ENCODE measurements around the gene ACSS3. TPM values are rescaled to one million over a fixed set of nuclear protein-coding genes. Genes with fewer than 3 reads are reported as not detected.

The ACSS3 gene
- total and polyA plus RNA-seq, 2 donors = 1.2 to 2.0 TPM

DNA sequence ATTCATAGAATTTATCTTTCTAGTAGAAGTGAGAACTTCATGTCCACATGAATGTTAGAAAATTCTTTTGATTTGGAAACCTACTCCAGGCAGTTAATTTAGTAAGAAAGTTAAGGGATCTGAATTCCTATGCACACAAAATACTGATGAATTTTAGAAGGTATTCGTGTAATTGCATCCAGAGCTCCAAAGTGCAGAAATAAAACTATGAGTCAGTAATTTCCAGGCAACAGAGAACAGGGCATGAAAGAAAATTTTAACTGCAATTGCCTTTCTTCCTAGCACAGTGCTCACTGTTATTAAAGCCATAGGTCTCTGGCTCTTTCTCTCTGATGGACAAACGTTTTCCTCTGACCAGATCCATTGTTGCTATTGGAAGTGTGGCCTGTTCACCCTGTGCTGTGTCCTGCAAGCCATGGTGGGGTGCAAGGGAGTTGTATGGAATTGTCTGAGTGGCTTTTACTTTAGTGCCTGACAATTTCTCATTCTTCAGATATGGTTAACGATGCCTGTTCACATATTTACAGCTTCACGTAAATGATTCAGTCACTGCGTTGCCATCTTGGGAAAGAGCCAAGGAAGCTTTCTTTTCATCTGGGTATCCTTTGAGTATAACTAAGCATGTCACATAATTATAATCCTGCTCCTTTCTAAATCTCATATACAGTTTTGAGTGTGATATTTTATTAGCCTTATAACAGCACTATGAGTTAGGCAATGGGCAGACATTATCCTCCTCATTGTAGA, 145.1 kb downstream of the ACSS3 start:
- Histone ChIP-seq H3K4me3 (ENCODE audit: low read length in 2 of 2) (no peak overlapping the region), H3K4me1 (ENCODE audit: control insufficient read depth in 2 of 2, insufficient read depth in 2 of 2, low read length in 2 of 2) (no peaks in the 10 kb centered on the region), H3K36me3 (ENCODE audit: control insufficient read depth in 2 of 2, insufficient read depth in 2 of 2, low read length in 1 of 2) (no peaks in the 10 kb centered on the region), H3K9me3 (ENCODE audit: control insufficient read depth in 2 of 2, insufficient read depth in 1 of 2, low read length in 1 of 2) (no peaks in the 10 kb centered on the region), H3K27me3 (ENCODE audit: control insufficient read depth in 2 of 2, insufficient read depth in 1 of 2, low read length in 1 of 2) (no peaks in the 10 kb centered on the region), H3K27ac (ENCODE audit: low read depth in 1 of 2, low read length in 1 of 2) (no peak overlapping the region)
- no peak for DNase-seq (ENCODE audit: low read depth in 6 of 9, low spot score in 9 of 9)
- 83% methylated on average over 5 of the region's 5 CpGs for WGBS

DNA sequence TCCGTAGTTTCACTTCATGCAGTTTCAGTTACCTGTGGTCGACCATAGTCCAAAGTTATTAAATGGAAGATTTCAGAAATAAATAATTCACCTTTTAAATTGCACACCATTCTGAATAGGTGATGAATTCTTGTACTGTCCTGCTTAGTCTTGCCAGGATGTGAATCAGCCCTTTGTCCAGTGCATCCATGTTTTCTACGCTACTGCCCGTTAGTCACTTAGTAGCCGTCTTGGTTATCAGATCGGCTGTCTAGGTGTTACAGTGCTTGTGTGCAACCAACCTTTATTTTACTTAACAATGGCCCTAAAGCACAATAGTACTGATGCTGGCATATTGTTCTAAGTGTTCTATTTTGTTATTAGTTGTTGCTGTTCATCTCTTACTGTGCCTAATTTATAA, 146.7 kb downstream of the ACSS3 start:
- H3K4me1 ChIP-seq (ENCODE audit: control insufficient read depth in 2 of 2, insufficient read depth in 2 of 2, low read length in 2 of 2) = no peaks in the 10 kb centered on the region
- no peak for DNase-seq (ENCODE audit: low read depth in 6 of 9, low spot score in 9 of 9)
- 97% methylated on average over 6 of the region's 6 CpGs for WGBS
- no peaks in the 10 kb centered on the region for H3K36me3 ChIP-seq (ENCODE audit: control insufficient read depth in 2 of 2, insufficient read depth in 2 of 2, low read length in 1 of 2)
- no peaks in the 10 kb centered on the region for H3K9me3 ChIP-seq (ENCODE audit: control insufficient read depth in 2 of 2, insufficient read depth in 1 of 2, low read length in 1 of 2)
- H3K27me3 ChIP-seq (ENCODE audit: control insufficient read depth in 2 of 2, insufficient read depth in 1 of 2, low read length in 1 of 2) = no peaks in the 10 kb centered on the region
- no peak overlapping the region for H3K4me3 ChIP-seq (ENCODE audit: low read length in 2 of 2)
- no peak overlapping the region for H3K27ac ChIP-seq (ENCODE audit: low read depth in 1 of 2, low read length in 1 of 2)

DNA sequence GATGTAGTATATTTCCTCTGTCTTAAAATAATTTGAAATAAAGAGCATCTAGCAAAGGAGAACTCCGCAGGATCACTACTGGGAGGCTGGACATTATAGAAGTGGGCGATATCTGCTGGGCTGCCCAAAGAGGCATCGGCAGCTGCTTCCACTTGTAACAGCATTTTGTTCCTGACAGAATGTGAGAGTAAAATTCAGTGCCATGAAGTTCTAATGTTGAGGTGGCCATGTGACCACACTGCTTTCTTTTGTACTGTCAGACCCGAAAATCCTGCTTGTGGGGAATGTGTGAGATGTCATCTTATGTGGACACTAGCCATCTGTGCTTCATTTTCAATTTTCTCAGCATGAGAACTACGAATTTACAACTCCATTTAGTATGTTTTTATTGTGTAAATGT, 151.9 kb downstream of the ACSS3 start:
- Histone ChIP-seq H3K4me3 (ENCODE audit: low read length in 2 of 2) (no peak overlapping the region), H3K9me3 (ENCODE audit: control insufficient read depth in 2 of 2, insufficient read depth in 1 of 2, low read length in 1 of 2) (no peaks in the 10 kb centered on the region), H3K4me1 (ENCODE audit: control insufficient read depth in 2 of 2, insufficient read depth in 2 of 2, low read length in 2 of 2) (no peaks in the 10 kb centered on the region), H3K36me3 (ENCODE audit: control insufficient read depth in 2 of 2, insufficient read depth in 2 of 2, low read length in 1 of 2) (no peaks in the 10 kb centered on the region), H3K27ac (ENCODE audit: low read depth in 1 of 2, low read length in 1 of 2) (no peak overlapping the region), H3K27me3 (ENCODE audit: control insufficient read depth in 2 of 2, insufficient read depth in 1 of 2, low read length in 1 of 2) (no peaks in the 10 kb centered on the region)
- 80% methylated on average over 5 of the region's 5 CpGs for WGBS
- no peak for DNase-seq (ENCODE audit: low read depth in 6 of 9, low spot score in 9 of 9)

DNA sequence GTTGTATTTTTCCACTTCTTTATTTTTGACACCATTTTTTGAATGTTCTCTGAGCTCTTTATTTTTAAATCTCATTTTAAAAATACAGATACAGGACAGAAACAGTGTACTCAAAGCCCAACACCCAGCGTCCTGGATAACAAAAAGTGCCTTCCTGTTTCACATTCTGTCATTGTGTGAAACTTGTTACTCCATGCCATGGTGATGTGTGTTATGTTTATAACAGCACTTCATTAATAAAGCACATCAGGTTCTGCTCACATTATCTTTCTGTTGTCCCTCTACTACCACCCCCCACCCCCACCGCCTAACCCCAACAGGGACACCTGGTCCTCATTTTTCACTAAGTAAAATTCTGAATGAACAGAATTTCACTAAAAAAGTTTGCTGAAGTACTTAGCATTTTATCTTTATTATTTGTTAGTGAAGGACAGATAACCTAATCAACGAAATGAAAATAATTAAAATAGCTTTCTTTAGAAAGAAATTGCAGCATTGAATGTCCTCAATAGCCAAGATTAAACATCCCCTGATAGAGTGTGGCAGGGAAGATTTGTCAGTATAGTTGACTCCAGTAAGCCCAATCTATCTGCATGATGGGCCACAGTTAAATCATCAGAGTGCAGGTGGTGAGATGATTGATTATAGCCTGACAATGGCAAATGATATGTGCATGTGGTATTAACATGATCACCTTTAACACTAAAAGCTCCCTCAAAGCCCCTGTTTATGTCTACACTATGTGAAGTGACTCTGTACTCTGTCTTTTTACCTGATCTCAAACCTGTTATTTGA, 153.9 kb downstream of the ACSS3 start:
- Histone ChIP-seq H3K27me3 (ENCODE audit: control insufficient read depth in 2 of 2, insufficient read depth in 1 of 2, low read length in 1 of 2) (no peaks in the 10 kb centered on the region), H3K4me1 (ENCODE audit: control insufficient read depth in 2 of 2, insufficient read depth in 2 of 2, low read length in 2 of 2) (no peaks in the 10 kb centered on the region), H3K36me3 (ENCODE audit: control insufficient read depth in 2 of 2, insufficient read depth in 2 of 2, low read length in 1 of 2) (no peaks in the 10 kb centered on the region), H3K27ac (ENCODE audit: low read depth in 1 of 2, low read length in 1 of 2) (no peak overlapping the region), H3K4me3 (ENCODE audit: low read length in 2 of 2) (no peak overlapping the region), H3K9me3 (ENCODE audit: control insufficient read depth in 2 of 2, insufficient read depth in 1 of 2, low read length in 1 of 2) (no peaks in the 10 kb centered on the region)
- DNase-seq (ENCODE audit: low read depth in 6 of 9, low spot score in 9 of 9) = no peak
- 88% methylated on average over 3 of the region's 3 CpGs for WGBS

- WGBS = 44% methylated on average over 2 of the region's 2 CpGs
- H3K9me3 ChIP-seq (ENCODE audit: control insufficient read depth in 2 of 2, insufficient read depth in 1 of 2, low read length in 1 of 2) = no peaks in the 10 kb centered on the region
- no peaks in the 10 kb centered on the region for H3K4me1 ChIP-seq (ENCODE audit: control insufficient read depth in 2 of 2, insufficient read depth in 2 of 2, low read length in 2 of 2)
- no peaks in the 10 kb centered on the region for H3K36me3 ChIP-seq (ENCODE audit: control insufficient read depth in 2 of 2, insufficient read depth in 2 of 2, low read length in 1 of 2)
- no peak overlapping the region for H3K4me3 ChIP-seq (ENCODE audit: low read length in 2 of 2)
- DNase-seq (ENCODE audit: low read depth in 6 of 9, low spot score in 9 of 9) = no peak
- H3K27ac ChIP-seq (ENCODE audit: low read depth in 1 of 2, low read length in 1 of 2) = no peak overlapping the region
- no peaks in the 10 kb centered on the region for H3K27me3 ChIP-seq (ENCODE audit: control insufficient read depth in 2 of 2, insufficient read depth in 1 of 2, low read length in 1 of 2)
These were observed 167.6 kb downstream of the ACSS3 start for GRCh38 chr12:81245458-81245857.

DNA sequence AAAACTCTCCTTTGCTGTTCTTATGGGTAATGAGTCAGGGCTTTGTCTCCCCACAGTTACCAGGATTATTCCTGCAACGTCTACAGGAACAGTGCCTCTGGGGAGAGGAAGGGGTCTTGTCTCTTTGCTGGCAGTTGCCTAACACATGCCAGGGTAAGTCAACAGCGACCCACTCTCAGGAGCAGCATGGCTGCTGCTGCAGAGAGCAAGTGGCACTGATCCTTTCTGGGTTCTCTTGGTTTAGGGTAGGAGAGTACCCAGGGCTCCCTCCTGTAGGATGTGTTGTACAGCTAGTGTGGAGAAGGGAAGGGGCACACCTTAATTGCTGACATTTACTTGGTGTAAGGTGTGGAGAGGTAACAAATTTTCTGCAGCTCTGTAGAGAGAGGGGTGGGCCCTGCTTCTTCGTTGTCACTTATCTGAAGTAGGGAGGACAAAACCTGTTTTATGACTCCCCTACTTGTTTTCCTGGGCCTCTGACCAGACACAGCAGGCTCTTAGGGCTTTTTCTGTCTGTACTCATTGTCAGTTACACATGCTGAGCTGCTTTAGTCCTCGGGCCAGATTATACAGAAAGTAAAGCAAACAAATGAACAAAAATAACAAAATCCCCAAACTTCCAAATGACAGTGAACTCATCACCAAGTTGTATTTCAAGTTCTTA, 168.2 kb downstream of the ACSS3 start:
- 61% methylated on average over 4 of the region's 4 CpGs for WGBS
- no peak overlapping the region for H3K27ac ChIP-seq (ENCODE audit: low read depth in 1 of 2, low read length in 1 of 2)
- no peaks in the 10 kb centered on the region for H3K4me1 ChIP-seq (ENCODE audit: control insufficient read depth in 2 of 2, insufficient read depth in 2 of 2, low read length in 2 of 2)
- no peak overlapping the region for H3K4me3 ChIP-seq (ENCODE audit: low read length in 2 of 2)
- DNase-seq (ENCODE audit: low read depth in 6 of 9, low spot score in 9 of 9) = no peak
- H3K9me3 ChIP-seq (ENCODE audit: control insufficient read depth in 2 of 2, insufficient read depth in 1 of 2, low read length in 1 of 2) = no peaks in the 10 kb centered on the region
- H3K27me3 ChIP-seq (ENCODE audit: control insufficient read depth in 2 of 2, insufficient read depth in 1 of 2, low read length in 1 of 2) = no peaks in the 10 kb centered on the region
- H3K36me3 ChIP-seq (ENCODE audit: control insufficient read depth in 2 of 2, insufficient read depth in 2 of 2, low read length in 1 of 2) = no peaks in the 10 kb centered on the region

GRCh38 chr12:81249976-81250375, 172.1 kb downstream of the ACSS3 start:
- H3K9me3 ChIP-seq (ENCODE audit: control insufficient read depth in 2 of 2, insufficient read depth in 1 of 2, low read length in 1 of 2) = no peaks in the 10 kb centered on the region
- 87% methylated on average over 2 of the region's 2 CpGs for WGBS
- no peak for DNase-seq (ENCODE audit: low read depth in 6 of 9, low spot score in 9 of 9)
- no peaks in the 10 kb centered on the region for H3K36me3 ChIP-seq (ENCODE audit: control insufficient read depth in 2 of 2, insufficient read depth in 2 of 2, low read length in 1 of 2)
- H3K27ac ChIP-seq (ENCODE audit: low read depth in 1 of 2, low read length in 1 of 2) = no peak overlapping the region
- no peak overlapping the region for H3K4me3 ChIP-seq (ENCODE audit: low read length in 2 of 2)
- no peaks in the 10 kb centered on the region for H3K27me3 ChIP-seq (ENCODE audit: control insufficient read depth in 2 of 2, insufficient read depth in 1 of 2, low read length in 1 of 2)
- H3K4me1 ChIP-seq (ENCODE audit: control insufficient read depth in 2 of 2, insufficient read depth in 2 of 2, low read length in 2 of 2) = no peaks in the 10 kb centered on the region

- Histone ChIP-seq H3K9me3 (ENCODE audit: control insufficient read depth in 2 of 2, insufficient read depth in 1 of 2, low read length in 1 of 2) (no peaks in the 10 kb centered on the region), H3K27ac (ENCODE audit: low read depth in 1 of 2, low read length in 1 of 2) (no peak overlapping the region), H3K4me3 (ENCODE audit: low read length in 2 of 2) (no peak overlapping the region), H3K36me3 (ENCODE audit: control insufficient read depth in 2 of 2, insufficient read depth in 2 of 2, low read length in 1 of 2) (no peaks in the 10 kb centered on the region), H3K4me1 (ENCODE audit: control insufficient read depth in 2 of 2, insufficient read depth in 2 of 2, low read length in 2 of 2) (no peaks in the 10 kb centered on the region), H3K27me3 (ENCODE audit: control insufficient read depth in 2 of 2, insufficient read depth in 1 of 2, low read length in 1 of 2) (no peaks in the 10 kb centered on the region)
- no peak for DNase-seq (ENCODE audit: low read depth in 6 of 9, low spot score in 9 of 9)
- 96% methylated on average over 3 of the region's 3 CpGs for WGBS
These were observed 174.3 kb downstream of the ACSS3 start for GRCh38 chr12:81252228-81252627.

- Histone ChIP-seq H3K27me3 (ENCODE audit: control insufficient read depth in 2 of 2, insufficient read depth in 1 of 2, low read length in 1 of 2) (no peaks in the 10 kb centered on the region), H3K4me1 (ENCODE audit: control insufficient read depth in 2 of 2, insufficient read depth in 2 of 2, low read length in 2 of 2) (no peaks in the 10 kb centered on the region), H3K27ac (ENCODE audit: low read depth in 1 of 2, low read length in 1 of 2) (no peak overlapping the region), H3K4me3 (ENCODE audit: low read length in 2 of 2) (no peak overlapping the region), H3K9me3 (ENCODE audit: control insufficient read depth in 2 of 2, insufficient read depth in 1 of 2, low read length in 1 of 2) (no peaks in the 10 kb centered on the region), H3K36me3 (ENCODE audit: control insufficient read depth in 2 of 2, insufficient read depth in 2 of 2, low read length in 1 of 2) (no peaks in the 10 kb centered on the region)
- DNase-seq (ENCODE audit: low read depth in 6 of 9, low spot score in 9 of 9) = no peak
- 92% methylated on average over 3 of the region's 3 CpGs for WGBS
These were observed 175.5 kb downstream of the ACSS3 start for GRCh38 chr12:81253360-81253759.

Data from thymus (tissue), 11 donors.